ENCODE measurements around the gene NEB. TPM values are rescaled to one million over a fixed set of nuclear protein-coding genes. Genes with fewer than 3 reads are reported as not detected.
A peak's percentile ranks its signal among the peaks of the same experiment; 100 is the strongest.

NEB gene
- total RNA-seq, 2 donors from 2014 or later: 61.1 to 136 TPM

GRCh38 chr2:151459358-151459757 is 274.9 kb downstream of the NEB start:
- H3K27ac ChIP-seq: no peak overlapping the region
- no peak for DNase-seq (ENCODE audit: low spot score)
- no peak for TF ChIP-seq CTCF (IDR thresholded peaks at IDR 0.05)
- no peaks in the 10 kb centered on the region for H3K9me3 ChIP-seq
- H3K36me3 ChIP-seq: peaks cover 55% of the 10 kb centered on the region
- H3K4me3 ChIP-seq: no peak overlapping the region
- H3K27me3 ChIP-seq: no peaks in the 10 kb centered on the region
- H3K4me1 ChIP-seq: no peaks in the 10 kb centered on the region

- Histone ChIP-seq H3K27me3 (no peaks in the 10 kb centered on the region), H3K4me1 (no peaks in the 10 kb centered on the region), H3K9me3 (no peaks in the 10 kb centered on the region), H3K27ac (no peak overlapping the region), H3K4me3 (no peak overlapping the region), H3K36me3 (peaks cover 81% of the 10 kb centered on the region)
- TF ChIP-seq CTCF (IDR thresholded peaks at IDR 0.05): no peak
- no peak for DNase-seq (ENCODE audit: low spot score)
These were observed 295.1 kb downstream of the NEB start for GRCh38 chr2:151439127-151439526.

- H3K4me3 ChIP-seq: no peak overlapping the region
- peaks cover 82% of the 10 kb centered on the region for H3K36me3 ChIP-seq
- no peaks in the 10 kb centered on the region for H3K4me1 ChIP-seq
- H3K27me3 ChIP-seq: no peaks in the 10 kb centered on the region
- no peak overlapping the region for H3K27ac ChIP-seq
- no peak for DNase-seq (ENCODE audit: low spot score)
- H3K9me3 ChIP-seq: no peaks in the 10 kb centered on the region
- no peak for TF ChIP-seq CTCF (IDR thresholded peaks at IDR 0.05)
These were observed 295.8 kb downstream of the NEB start for GRCh38 chr2:151438506-151438905.

- no peaks in the 10 kb centered on the region for H3K9me3 ChIP-seq
- H3K27ac ChIP-seq: no peak overlapping the region
- peak; percentile 54 to 79 for TF ChIP-seq CTCF (IDR thresholded peaks at IDR 0.05)
- no peaks in the 10 kb centered on the region for H3K27me3 ChIP-seq
- H3K4me3 ChIP-seq: no peak overlapping the region
- no peaks in the 10 kb centered on the region for H3K4me1 ChIP-seq
- no peak for DNase-seq (ENCODE audit: low spot score)
- H3K36me3 ChIP-seq: peaks cover 83% of the 10 kb centered on the region
These were observed 296.6 kb downstream of the NEB start for GRCh38 chr2:151437630-151438029.

Other genes with a start within 250 kb of the NEB start
- gene ARL5A, start 93.9 kb upstream of the NEB start, total RNA-seq: 10 to 100 TPM; 69.3 to 82.1 TPM

Data from right atrium auricular region (tissue), 2 donors.